ENCODE measurements around the gene SCN3B.

SCN3B gene

DNA sequence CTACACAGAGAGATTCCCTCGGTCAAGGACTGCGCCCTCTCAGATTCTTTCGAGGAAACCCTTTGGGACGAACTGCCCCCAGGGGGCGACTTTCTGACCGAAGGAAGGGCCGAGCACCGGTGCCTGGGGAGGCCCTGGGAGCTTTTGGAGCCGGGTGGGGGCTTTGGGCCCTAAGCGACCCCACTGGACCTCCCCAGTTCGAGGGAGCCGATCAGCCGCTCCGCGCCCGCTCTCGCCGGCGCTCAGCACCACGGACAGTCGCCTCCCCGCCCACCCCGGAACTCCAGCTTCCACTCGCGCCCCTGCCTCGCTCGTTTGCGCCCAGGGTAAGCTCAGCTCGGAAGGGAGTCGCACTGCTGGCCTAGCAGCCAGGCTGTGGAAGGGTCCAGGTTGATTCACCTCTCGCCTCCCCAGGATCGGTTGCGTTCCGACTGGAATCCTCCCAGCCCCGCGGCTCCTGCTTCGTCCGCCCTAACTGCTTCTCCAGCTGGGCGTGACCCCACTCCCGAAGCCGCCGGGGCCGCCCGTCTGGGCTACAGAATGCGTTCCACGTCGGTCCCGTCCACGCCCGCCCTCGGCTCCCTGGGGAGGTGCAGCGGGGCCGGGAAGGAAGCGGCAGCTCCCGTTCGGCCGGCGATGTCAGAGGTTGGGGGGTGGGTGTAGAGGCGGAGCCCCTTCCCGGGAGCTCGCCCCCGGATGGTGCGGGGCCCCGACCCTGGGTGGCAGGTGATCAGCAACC, 428 bp downstream of the SCN3B start (continued):
- TF ChIP-seq, protein P1, sequence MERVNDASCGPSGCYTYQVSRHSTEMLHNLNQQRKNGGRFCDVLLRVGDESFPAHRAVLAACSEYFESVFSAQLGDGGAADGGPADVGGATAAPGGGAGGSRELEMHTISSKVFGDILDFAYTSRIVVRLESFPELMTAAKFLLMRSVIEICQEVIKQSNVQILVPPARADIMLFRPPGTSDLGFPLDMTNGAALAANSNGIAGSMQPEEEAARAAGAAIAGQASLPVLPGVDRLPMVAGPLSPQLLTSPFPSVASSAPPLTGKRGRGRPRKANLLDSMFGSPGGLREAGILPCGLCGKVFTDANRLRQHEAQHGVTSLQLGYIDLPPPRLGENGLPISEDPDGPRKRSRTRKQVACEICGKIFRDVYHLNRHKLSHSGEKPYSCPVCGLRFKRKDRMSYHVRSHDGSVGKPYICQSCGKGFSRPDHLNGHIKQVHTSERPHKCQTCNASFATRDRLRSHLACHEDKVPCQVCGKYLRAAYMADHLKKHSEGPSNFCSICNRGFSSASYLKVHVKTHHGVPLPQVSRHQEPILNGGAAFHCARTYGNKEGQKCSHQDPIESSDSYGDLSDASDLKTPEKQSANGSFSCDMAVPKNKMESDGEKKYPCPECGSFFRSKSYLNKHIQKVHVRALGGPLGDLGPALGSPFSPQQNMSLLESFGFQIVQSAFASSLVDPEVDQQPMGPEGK (tag by site-specific recombination; IDR thresholded peaks at IDR 0.05), result no peak
- TF ChIP-seq ZSCAN30 (tag by site-specific recombination; IDR thresholded peaks at IDR 0.05), result no peak
- TF ChIP-seq ZNF654 (tag by site-specific recombination; IDR thresholded peaks at IDR 0.05; ENCODE audit: low read depth), result no peak
- no peak for TF ChIP-seq ZNF560 (tag by site-specific recombination; IDR thresholded peaks at IDR 0.05; ENCODE audit: borderline replicate concordance)
- no peak for TF ChIP-seq SALL2 (tag by site-specific recombination; IDR thresholded peaks at IDR 0.05; ENCODE audit: borderline replicate concordance)
- no peak for TF ChIP-seq ZNF768 (tag by site-specific recombination; IDR thresholded peaks at IDR 0.05)

- H3K9me3 ChIP-seq (ENCODE audit: control insufficient read depth, insufficient read depth, low read depth, low read length), result no peaks in the 10 kb centered on the region
- ChIA-PET CTCF (interaction anchor here (0.6 to 6.1 kb wide), 9 partner anchors 12 to 161 kb away, joined by 3 to 69 read pairs (median 4); no protein-coding TSS in a partner anchor), POLR2A (interaction anchor here (0.8 kb wide), 1 partner anchor 54 kb away, joined by 3 read pairs; no protein-coding TSS in a partner anchor)
- no peak for TF ChIP-seq ZNF558 (tag by site-specific recombination; IDR thresholded peaks at IDR 0.05)
- TF ChIP-seq ZNF394 (tag by site-specific recombination; IDR thresholded peaks at IDR 0.05; ENCODE audit: borderline replicate concordance), result no peak
- no peak for TF ChIP-seq ZBTB6 (tag by site-specific recombination; IDR thresholded peaks at IDR 0.05)
- no peak for TF ChIP-seq ZNF548 (tag by site-specific recombination; IDR thresholded peaks at IDR 0.05)
- no peak for TF ChIP-seq ZNF660 (tag by site-specific recombination; IDR thresholded peaks at IDR 0.05)
- no peak for TF ChIP-seq ZNF10 (tag by site-specific recombination; IDR thresholded peaks at IDR 0.05)
- no peak for TF ChIP-seq ZSCAN23 (tag by site-specific recombination; IDR thresholded peaks at IDR 0.05)
- TF ChIP-seq ZNF561 (tag by site-specific recombination; IDR thresholded peaks at IDR 0.05; ENCODE audit: borderline replicate concordance), result no peak
- TF ChIP-seq ZBTB10 (tag by site-specific recombination; IDR thresholded peaks at IDR 0.05), result no peak
- no peak for TF ChIP-seq BCL11A (tag by site-specific recombination; IDR thresholded peaks at IDR 0.05; ENCODE audit: low read depth)
- no peak for TF ChIP-seq FEZF1 (tag by site-specific recombination; IDR thresholded peaks at IDR 0.05)
- no peak for TF ChIP-seq ZNF777 (tag by site-specific recombination; IDR thresholded peaks at IDR 0.05; ENCODE audit: borderline replicate concordance)
- TF ChIP-seq ZBTB8A (tag by site-specific recombination; IDR thresholded peaks at IDR 0.05), result no peak
- TF ChIP-seq ZSCAN5A (tag by site-specific recombination; IDR thresholded peaks at IDR 0.05), result no peak
- no peaks in the 10 kb centered on the region for H3K36me3 ChIP-seq (ENCODE audit: control insufficient read depth in 2 of 2, insufficient read depth in 1 of 2, low read length in 2 of 2)
- H3K4me3 ChIP-seq (ENCODE audit: low read depth, low read length), result peak overlapping the region; percentile 61
- no peak overlapping the region for H3K27ac ChIP-seq (ENCODE audit: extremely low read depth, low read depth, low read length)
- no peaks in the 10 kb centered on the region for H3K4me1 ChIP-seq (ENCODE audit: control insufficient read depth, insufficient read depth, low read length)
These were observed 969 bp downstream of the SCN3B start for GRCh38 chr11:123653483-123653826.

All from HEK293 (cell line).